Adipocyte (in vitro differentiated cells): Measurements from ENCODE around the gene RSPH10B2.
"Not testable (repeated sequence)": the region's sequence is repeated elsewhere in the genome, so short reads cannot be mapped to it uniquely, and the experiment has no call there.

ENCODE experiments used
- DNase-seq: peaks from one replicate; pipeline ENCODE4 v3.0.0-alpha.2; 2015; ENCODE audit warnings: low read depth
- H3K27me3 ChIP-seq: replicated peaks from 2 replicates; pipeline ENCODE4 v1.7.0; 2013; ENCODE audit warnings: mild to moderate bottlenecking, low read length, moderate library complexity; ENCODE audit not compliant: control insufficient read depth, insufficient read depth
- H3K36me3 ChIP-seq: 2 replicates; pipeline ENCODE4 v1.7.0; 2013; ENCODE audit warnings: low read length, mild to moderate bottlenecking, moderate library complexity; ENCODE audit not compliant: control insufficient read depth, insufficient read depth, severe bottlenecking
- H3K4me1 ChIP-seq: 2 replicates; pipeline ENCODE4 v1.7.0; 2013; ENCODE audit warnings: mild to moderate bottlenecking, low read length, moderate library complexity; ENCODE audit not compliant: control insufficient read depth, insufficient read depth
- H3K4me3 ChIP-seq: 2 replicates; pipeline ENCODE4 v1.7.0; 2013; ENCODE audit warnings: mild to moderate bottlenecking, low read length, moderate library complexity
- H3K9ac ChIP-seq: 2 replicates; pipeline ENCODE4 v1.7.0; 2013; ENCODE audit warnings: mild to moderate bottlenecking, low read length, moderate library complexity
- H3K9me3 ChIP-seq: 2 replicates; pipeline ENCODE4 v1.7.0; 2013; ENCODE audit warnings: mild to moderate bottlenecking, low read length, moderate library complexity; ENCODE audit not compliant: control insufficient read depth

RSPH10B2 gene

DNA sequence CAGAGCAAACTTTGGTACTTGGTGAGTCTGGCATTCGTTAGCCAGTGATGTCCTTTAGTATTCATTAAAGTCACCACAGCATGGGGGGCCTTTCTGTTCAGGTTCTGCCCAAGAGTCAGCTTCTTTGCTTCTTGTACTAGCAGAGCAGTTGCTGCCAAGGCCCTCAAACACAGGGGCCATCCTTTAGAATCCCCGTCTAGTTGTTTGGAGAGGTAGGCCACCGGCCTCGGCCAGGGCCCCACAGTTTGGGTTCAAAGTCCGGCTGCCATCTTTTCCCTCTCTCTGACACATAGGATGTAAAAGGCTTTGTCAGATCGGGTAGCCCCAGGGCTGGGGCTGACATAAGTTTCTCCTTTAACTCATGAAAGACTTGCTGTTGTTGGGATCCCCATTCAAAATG lies 89.8 kb downstream of the RSPH10B2 start:
- H3K4me3 ChIP-seq, H3K36me3 ChIP-seq, H3K27me3 ChIP-seq: not testable (repeated sequence)

DNA sequence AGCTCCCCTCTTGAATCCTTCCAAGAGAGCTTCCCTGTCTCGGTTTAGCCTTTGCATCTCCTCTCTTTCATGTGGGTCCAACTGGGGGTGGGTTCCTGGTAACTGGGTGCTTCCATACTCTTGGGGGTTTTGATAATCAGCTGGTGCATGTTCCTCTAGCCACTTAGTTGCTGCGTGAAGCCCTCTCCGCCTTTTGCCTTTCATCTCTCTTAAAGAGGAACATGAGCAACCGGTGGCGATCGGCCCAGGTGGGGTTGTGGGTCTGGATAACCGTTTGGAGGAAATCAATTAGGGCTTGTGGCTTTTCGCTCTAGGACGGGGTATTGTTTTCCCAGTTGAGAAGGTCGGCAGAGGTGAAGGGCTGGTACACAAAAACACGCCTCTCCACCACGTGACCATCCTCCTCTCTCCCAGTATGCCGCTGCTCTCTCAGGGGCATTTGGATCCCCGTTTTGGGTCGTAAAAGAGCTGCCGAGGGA lies 92.1 kb downstream of the RSPH10B2 start:
- H3K4me3 ChIP-seq, DNase-seq, H3K27me3 ChIP-seq, H3K36me3 ChIP-seq, H3K9me3 ChIP-seq, H3K9ac ChIP-seq, H3K4me1 ChIP-seq: not testable (repeated sequence)

More for the DNA sequence above, 89.8 kb downstream of the RSPH10B2 start:
- H3K4me1 ChIP-seq, H3K9me3 ChIP-seq, H3K9ac ChIP-seq, DNase-seq: not testable (repeated sequence)

- not testable (repeated sequence) for H3K4me1 ChIP-seq, H3K27me3 ChIP-seq
Measured at GRCh38 chr7:6847751-6848150, 93.8 kb downstream of the RSPH10B2 start.

More at GRCh38 chr7:6847751-6848150, 93.8 kb downstream of the RSPH10B2 start:
- H3K4me3 ChIP-seq, DNase-seq, H3K36me3 ChIP-seq, H3K9me3 ChIP-seq, H3K9ac ChIP-seq: not testable (repeated sequence)
